DOHH2 (cell line): Measurements from ENCODE around the gene EIF2S2.

ENCODE experiments used
- CTCF ChIP-seq: fragments of 200-600 bp; sonication (generic); IDR thresholded peaks from one replicate; pipeline ENCODE4 v1.5.1; 2014; ENCODE audit warnings: antibody characterized with exemption, mild to moderate bottlenecking, low read depth, low read length; ENCODE audit not compliant: poor library complexity, severe bottlenecking
- EZH2phosphoT487 ChIP-seq: fragments of 200-600 bp; sonication (generic); IDR thresholded peaks from 2 replicates; pipeline ENCODE4 v1.6.1; 2017; ENCODE audit warnings: borderline replicate concordance, mild to moderate bottlenecking, antibody characterized with exemption, low read length, moderate library complexity, mixed read lengths

- TF ChIP-seq CTCF, result no peak
- TF ChIP-seq EZH2phosphoT487, result no peak
Measured at GRCh38 chr20:34085544-34086040, 26.5 kb downstream of the EIF2S2 start.
